ENCODE measurements around the gene UCN2. TPM values are rescaled to one million over a fixed set of nuclear protein-coding genes. Genes with fewer than 3 reads are reported as not detected.

The UCN2 gene
- total RNA-seq, 3 donors from 2014 or later (not counting 1 experiment from before 2014, with no cell fraction given), result not detected

- TF ChIP-seq CTCF (IDR thresholded peaks at IDR 0.05), result no peak
- Histone ChIP-seq H3K27ac (ENCODE audit: low read length) (no peak overlapping the region), H3K9me3 (ENCODE audit: control insufficient read depth, insufficient read depth, low read length) (no peaks in the 10 kb centered on the region), H3K4me1 (ENCODE audit: control insufficient read depth, insufficient read depth, low read length) (peaks cover 8% of the 10 kb centered on the region), H3K27me3 (ENCODE audit: control insufficient read depth, insufficient read depth, low read length) (no peaks in the 10 kb centered on the region), H3K36me3 (ENCODE audit: control insufficient read depth, insufficient read depth, low read length) (no peaks in the 10 kb centered on the region), H3K4me3 (ENCODE audit: low read length) (no peak overlapping the region)
- WGBS (ENCODE audit: insufficient coverage), result 90% methylated on average over 4 of the region's 4 CpGs
- H3K36me3 Mint-ChIP-seq, result no peaks in the 10 kb centered on the region
- H3K4me1 Mint-ChIP-seq, result no peaks in the 10 kb centered on the region
- intact Hi-C loops (cut with micrococcal nuclease), result no loop called here
- H3K4me3 Mint-ChIP-seq, result no peak overlapping the region
- no peaks in the 10 kb centered on the region for H3K27me3 Mint-ChIP-seq (ENCODE audit: low read depth in 2 of 2)
- no peak for DNase-seq
- no peak overlapping the region for H3K27ac Mint-ChIP-seq
- no peaks in the 10 kb centered on the region for H3K9me3 Mint-ChIP-seq
- no peak for ATAC-seq
Observed at GRCh38 chr3:48546203-48546829, 17.3 kb downstream of the UCN2 start.

GRCh38 chr3:48544141-48544540 lies 19.4 kb downstream of the UCN2 start:
- intact Hi-C loops (cut with micrococcal nuclease), result no loop called here

GRCh38 chr3:48543271-48543866 lies 20.2 kb downstream of the UCN2 start:
- no peaks in the 10 kb centered on the region for H3K4me1 ChIP-seq (ENCODE audit: control insufficient read depth, insufficient read depth, low read length)
- Mint-ChIP-seq H3K27ac (no peak overlapping the region), H3K4me1 (no peaks in the 10 kb centered on the region), H3K4me3 (no peak overlapping the region), H3K9me3 (no peaks in the 10 kb centered on the region), H3K27me3 (ENCODE audit: low read depth in 2 of 2) (no peaks in the 10 kb centered on the region), H3K36me3 (no peaks in the 10 kb centered on the region)
- H3K27ac ChIP-seq (ENCODE audit: low read length), result no peak overlapping the region
- DNase-seq (no peak), ATAC-seq (no peak)
- H3K27me3 ChIP-seq (ENCODE audit: control insufficient read depth, insufficient read depth, low read length), result no peaks in the 10 kb centered on the region
- 18% methylated on average over 9 of the region's 9 CpGs for WGBS (ENCODE audit: insufficient coverage)
- no peaks in the 10 kb centered on the region for H3K36me3 ChIP-seq (ENCODE audit: control insufficient read depth, insufficient read depth, low read length)
- TF ChIP-seq CTCF (IDR thresholded peaks at IDR 0.05), result no peak
- intact Hi-C loops (cut with micrococcal nuclease), result no loop called here
- H3K4me3 ChIP-seq (ENCODE audit: low read length), result no peak overlapping the region
- no peaks in the 10 kb centered on the region for H3K9me3 ChIP-seq (ENCODE audit: control insufficient read depth, insufficient read depth, low read length)

More at GRCh38 chr3:48544141-48544540, 19.4 kb downstream of the UCN2 start:
- H3K4me3 Mint-ChIP-seq, result no peak overlapping the region
- TF ChIP-seq CTCF (IDR thresholded peaks at IDR 0.05), result no peak
- Histone ChIP-seq H3K4me1 (ENCODE audit: control insufficient read depth, insufficient read depth, low read length) (peaks cover 6% of the 10 kb centered on the region), H3K9me3 (ENCODE audit: control insufficient read depth, insufficient read depth, low read length) (no peaks in the 10 kb centered on the region), H3K27me3 (ENCODE audit: control insufficient read depth, insufficient read depth, low read length) (no peaks in the 10 kb centered on the region), H3K36me3 (ENCODE audit: control insufficient read depth, insufficient read depth, low read length) (no peaks in the 10 kb centered on the region), H3K4me3 (ENCODE audit: low read length) (no peak overlapping the region), H3K27ac (ENCODE audit: low read length) (no peak overlapping the region)
- no peaks in the 10 kb centered on the region for H3K27me3 Mint-ChIP-seq (ENCODE audit: low read depth in 2 of 2)
- no peak overlapping the region for H3K27ac Mint-ChIP-seq
- H3K9me3 Mint-ChIP-seq, result no peaks in the 10 kb centered on the region
- no peak for ATAC-seq
- no peaks in the 10 kb centered on the region for H3K4me1 Mint-ChIP-seq
- DNase-seq, result no peak
- no peaks in the 10 kb centered on the region for H3K36me3 Mint-ChIP-seq
- 80% methylated on average over 2 of the region's 5 CpGs for WGBS (ENCODE audit: insufficient coverage)

GRCh38 chr3:48538451-48538850 lies 25.1 kb downstream of the UCN2 start:
- Mint-ChIP-seq H3K36me3 (no peaks in the 10 kb centered on the region), H3K9me3 (no peaks in the 10 kb centered on the region), H3K27ac (no peak overlapping the region), H3K27me3 (ENCODE audit: low read depth in 2 of 2) (no peaks in the 10 kb centered on the region), H3K4me1 (no peaks in the 10 kb centered on the region), H3K4me3 (no peak overlapping the region)
- H3K9me3 ChIP-seq (ENCODE audit: control insufficient read depth, insufficient read depth, low read length), result no peaks in the 10 kb centered on the region
- TF ChIP-seq CTCF (IDR thresholded peaks at IDR 0.05), result no peak
- H3K27me3 ChIP-seq (ENCODE audit: control insufficient read depth, insufficient read depth, low read length), result no peaks in the 10 kb centered on the region
- no peak overlapping the region for H3K4me3 ChIP-seq (ENCODE audit: low read length)
- no peak for DNase-seq
- WGBS (ENCODE audit: insufficient coverage), result 94% methylated on average over 12 of the region's 12 CpGs
- intact Hi-C loops (cut with micrococcal nuclease), result no loop called here
- no peak overlapping the region for H3K27ac ChIP-seq (ENCODE audit: low read length)
- ATAC-seq, result no peak
- H3K36me3 ChIP-seq (ENCODE audit: control insufficient read depth, insufficient read depth, low read length), result no peaks in the 10 kb centered on the region
- H3K4me1 ChIP-seq (ENCODE audit: control insufficient read depth, insufficient read depth, low read length), result no peaks in the 10 kb centered on the region

Measured in natural killer cell (primary cell).